ENCODE results near the gene SYNE4. TPM values are rescaled to one million over a fixed set of nuclear protein-coding genes. Genes with fewer than 3 reads are reported as not detected.

The SYNE4 gene
- total RNA-seq, 2 donors from 2014 or later, result 0.92 to 2.4 TPM

- Histone ChIP-seq H3K27ac (no peak overlapping the region), H3K9me3 (no peaks in the 10 kb centered on the region), H3K4me3 (no peak overlapping the region), H3K36me3 (no peaks in the 10 kb centered on the region), H3K27me3 (replicated peaks; ENCODE audit: insufficient read depth) (no peaks in the 10 kb centered on the region), H3K4me1 (ENCODE audit: control insufficient read depth in 1 of 2, low read depth in 2 of 2) (no peaks in the 10 kb centered on the region)
- ATAC-seq (ENCODE audit: insufficient number of reproducible peaks, low FRiP score, low read depth), result no peak
- TF ChIP-seq CTCF (IDR thresholded peaks at IDR 0.05), result no peak
- DNase-seq (ENCODE audit: low spot score), result no peak
Observed at GRCh38 chr19:35966771-35967170, 41.8 kb downstream of the SYNE4 start.

GRCh38 chr19:35963514-35963913 lies 45.1 kb downstream of the SYNE4 start:
- ATAC-seq (ENCODE audit: insufficient number of reproducible peaks, low FRiP score, low read depth) (no peak), DNase-seq (ENCODE audit: low spot score) (no peak)
- Histone ChIP-seq H3K36me3 (no peaks in the 10 kb centered on the region), H3K4me3 (no peak overlapping the region), H3K27ac (no peak overlapping the region), H3K4me1 (ENCODE audit: control insufficient read depth in 1 of 2, low read depth in 2 of 2) (peaks cover 0 to 14% of the 10 kb centered on the region in 2 donors), H3K9me3 (no peaks in the 10 kb centered on the region), H3K27me3 (replicated peaks; ENCODE audit: insufficient read depth) (no peaks in the 10 kb centered on the region)
- TF ChIP-seq CTCF (IDR thresholded peaks at IDR 0.05), result no peak

- H3K4me1 ChIP-seq (ENCODE audit: control insufficient read depth in 1 of 2, low read depth in 2 of 2), result peaks cover 0 to 14% of the 10 kb centered on the region in 2 donors
- no peak for DNase-seq (ENCODE audit: low spot score)
- no peaks in the 10 kb centered on the region for H3K36me3 ChIP-seq
- H3K4me3 ChIP-seq, result no peak overlapping the region
- no peaks in the 10 kb centered on the region for H3K9me3 ChIP-seq
- no peak for TF ChIP-seq CTCF (IDR thresholded peaks at IDR 0.05)
- no peak for ATAC-seq (ENCODE audit: insufficient number of reproducible peaks, low FRiP score, low read depth)
- no peak overlapping the region for H3K27ac ChIP-seq
- H3K27me3 ChIP-seq (replicated peaks; ENCODE audit: insufficient read depth), result no peaks in the 10 kb centered on the region
Observed at GRCh38 chr19:35960432-35960972, 48.1 kb downstream of the SYNE4 start.

GRCh38 chr19:35959968-35960320 lies 48.7 kb downstream of the SYNE4 start:
- Histone ChIP-seq H3K27ac (no peak overlapping the region), H3K4me1 (ENCODE audit: control insufficient read depth in 1 of 2, low read depth in 2 of 2) (peaks cover 0 to 14% of the 10 kb centered on the region in 2 donors), H3K4me3 (no peak overlapping the region), H3K9me3 (no peaks in the 10 kb centered on the region), H3K36me3 (no peaks in the 10 kb centered on the region), H3K27me3 (replicated peaks; ENCODE audit: insufficient read depth) (no peaks in the 10 kb centered on the region)
- TF ChIP-seq CTCF (IDR thresholded peaks at IDR 0.05), result no peak
- DNase-seq (ENCODE audit: low spot score) (no peak), ATAC-seq (ENCODE audit: insufficient number of reproducible peaks, low FRiP score, low read depth) (no peak)

- Histone ChIP-seq H3K27ac (no peak overlapping the region), H3K9me3 (no peaks in the 10 kb centered on the region), H3K36me3 (no peaks in the 10 kb centered on the region), H3K4me1 (ENCODE audit: control insufficient read depth in 1 of 2, low read depth in 2 of 2) (peaks cover 0 to 14% of the 10 kb centered on the region in 2 donors), H3K27me3 (replicated peaks; ENCODE audit: insufficient read depth) (no peaks in the 10 kb centered on the region), H3K4me3 (peak overlapping the region; percentile 55)
- DNase-seq (ENCODE audit: low spot score) (no peak), ATAC-seq (ENCODE audit: insufficient number of reproducible peaks, low FRiP score, low read depth) (no peak)
- TF ChIP-seq CTCF (IDR thresholded peaks at IDR 0.05), result no peak
Observed at GRCh38 chr19:35959040-35959967, 49.3 kb downstream of the SYNE4 start.

Measured in thoracic aorta (tissue), 2 donors.